Activated CD4-positive, alpha-beta T cell treated with anti-CD3 and anti-CD28 coated beads, Interleukin-2, amount 50 U/mL, for 16 hours (primary cell): ENCODE results near the gene ETS1.
"Not testable (repeated sequence)": the region's sequence is repeated elsewhere in the genome, so short reads cannot be mapped to it uniquely, and the experiment has no call there.

Experiments
- DNase-seq: peaks from one replicate; pipeline ENCODE4 v3.0.0-alpha.2; 2020

Gene ETS1

DNA sequence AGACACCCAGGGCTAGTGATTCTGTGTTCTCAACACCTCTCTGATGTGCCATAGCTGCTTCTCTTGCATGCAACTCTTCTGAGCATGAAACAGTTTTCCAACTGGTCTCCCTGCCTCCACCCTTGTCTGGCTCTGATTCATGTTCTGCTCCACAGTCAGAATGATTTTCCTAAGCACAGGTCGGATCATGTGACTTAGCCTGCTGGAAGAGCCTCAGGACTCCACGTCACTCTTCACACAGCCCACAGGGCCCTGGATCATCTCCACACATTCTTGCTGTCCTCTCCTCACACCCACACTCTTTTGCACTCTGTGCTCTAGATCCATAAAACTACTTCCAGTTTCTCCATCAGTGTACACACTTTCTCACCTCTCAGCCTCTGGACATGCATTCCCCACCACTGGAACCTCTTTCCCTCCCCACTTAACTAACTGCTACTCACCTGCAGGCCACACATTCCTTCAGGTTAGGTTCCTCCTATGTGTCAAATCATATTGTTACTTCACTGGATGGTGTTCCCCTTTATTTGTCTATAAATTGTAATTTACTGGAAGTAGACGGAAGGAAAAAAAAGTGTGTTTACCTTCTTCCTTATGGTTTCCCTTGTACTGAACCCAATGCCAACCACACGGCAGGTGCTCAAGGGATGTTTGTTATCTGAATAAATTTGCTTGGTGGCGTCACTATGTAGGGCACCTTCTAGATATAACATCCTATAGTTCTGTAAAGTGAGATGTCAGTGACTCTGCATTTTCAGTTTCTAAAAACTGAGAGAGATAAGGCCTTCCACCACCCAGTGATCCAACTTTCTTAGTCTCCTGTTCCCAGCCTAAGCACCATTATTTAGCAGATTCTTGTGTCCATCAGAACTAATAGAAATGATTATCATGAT lies 133.7 kb downstream of the ETS1 start:
- DNase-seq, result no peak

DNA sequence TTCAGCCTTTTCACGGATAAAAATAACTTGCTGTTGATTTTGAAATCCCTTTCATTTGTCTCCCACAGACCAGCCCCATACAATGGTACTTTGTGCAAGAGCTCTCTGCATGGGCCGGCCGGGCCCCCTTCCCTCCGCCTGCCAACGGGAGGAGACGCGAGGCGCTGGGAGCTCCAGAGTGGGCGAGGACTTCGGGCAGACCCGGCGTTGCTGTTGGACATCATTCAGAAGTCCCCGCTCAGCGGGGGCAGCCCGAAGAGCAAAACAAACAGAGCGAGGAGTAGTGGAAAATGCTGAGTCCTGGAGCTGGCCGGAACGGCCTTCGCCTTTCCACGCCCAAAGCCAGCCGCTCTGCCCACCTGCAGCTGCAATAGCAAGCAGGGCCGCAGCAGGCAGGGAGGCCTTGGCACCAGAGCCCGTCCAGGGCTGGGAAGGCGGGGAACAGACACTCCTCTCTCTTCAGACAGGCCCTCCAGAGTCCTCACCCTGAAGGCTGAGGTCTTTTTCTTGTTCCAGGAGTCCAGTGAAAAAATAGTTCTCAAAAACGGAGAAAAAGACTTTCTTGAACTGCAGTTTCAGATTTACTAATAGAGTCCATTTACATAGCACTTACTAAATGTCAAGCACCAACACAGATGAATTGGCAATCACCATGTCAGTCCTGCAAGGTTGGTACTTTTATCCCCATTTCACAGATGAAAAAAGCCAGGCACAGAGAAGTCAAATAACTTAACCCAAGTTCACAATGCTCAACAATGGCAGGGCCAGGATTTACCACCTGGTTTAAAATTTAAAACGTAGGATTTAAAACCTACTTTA lies 135.5 kb downstream of the ETS1 start:
- DNase-seq, result no peak

DNA sequence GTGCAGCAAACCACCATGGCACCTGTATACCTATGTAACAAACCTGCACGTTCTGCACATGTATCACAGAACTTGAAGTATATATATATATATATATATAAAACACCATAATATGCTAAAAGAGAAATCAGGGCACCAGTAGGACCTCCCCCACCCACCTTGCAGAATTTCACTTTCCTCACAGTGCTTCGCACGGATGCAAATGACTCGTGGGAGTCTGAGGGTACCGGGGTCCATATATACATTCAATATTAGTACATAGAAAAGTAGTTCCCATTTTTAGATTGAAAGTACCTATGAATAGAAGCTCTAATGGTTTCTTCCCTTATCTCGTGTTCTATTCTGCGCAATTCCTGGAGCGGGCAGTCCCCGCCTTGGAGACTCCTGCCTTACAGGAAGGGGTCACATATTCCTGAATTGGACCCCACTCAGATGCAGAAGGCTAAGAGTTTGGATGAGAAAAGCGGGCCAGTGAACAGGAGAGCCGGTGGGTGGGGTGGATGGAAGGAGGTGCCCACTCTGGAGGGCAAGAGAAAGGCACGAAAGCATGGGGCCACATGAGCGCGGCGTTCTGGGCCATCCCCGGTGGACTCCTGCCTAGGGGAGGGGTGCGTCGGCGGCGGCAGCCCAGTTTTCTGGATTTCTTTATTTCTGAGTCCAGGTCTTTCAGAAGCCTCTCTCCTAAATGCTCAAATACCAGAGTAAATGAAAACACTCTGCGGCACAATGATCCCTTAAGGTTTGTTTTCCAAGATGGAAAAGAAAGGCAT lies 136.3 kb downstream of the ETS1 start:
- no peak for DNase-seq

DNA sequence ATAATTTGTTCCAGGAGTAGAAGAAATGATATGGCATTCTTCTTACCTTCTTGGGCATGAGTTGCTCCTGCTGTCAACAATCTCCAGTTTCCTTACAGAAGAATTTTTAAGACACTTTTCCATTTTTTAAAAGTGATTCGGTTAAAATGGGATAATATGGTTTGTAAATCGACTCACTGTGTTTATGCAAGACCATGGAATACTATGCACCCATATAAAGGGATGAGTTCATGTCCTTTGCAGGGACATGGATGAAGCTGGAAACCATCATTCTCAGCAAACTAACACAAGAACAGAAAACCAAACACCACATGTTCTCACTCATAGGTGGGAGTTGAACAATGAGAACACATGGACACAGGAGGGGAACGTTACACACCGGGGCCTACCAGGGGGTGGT lies 136.9 kb downstream of the ETS1 start:
- DNase-seq, result not testable (repeated sequence)

DNA sequence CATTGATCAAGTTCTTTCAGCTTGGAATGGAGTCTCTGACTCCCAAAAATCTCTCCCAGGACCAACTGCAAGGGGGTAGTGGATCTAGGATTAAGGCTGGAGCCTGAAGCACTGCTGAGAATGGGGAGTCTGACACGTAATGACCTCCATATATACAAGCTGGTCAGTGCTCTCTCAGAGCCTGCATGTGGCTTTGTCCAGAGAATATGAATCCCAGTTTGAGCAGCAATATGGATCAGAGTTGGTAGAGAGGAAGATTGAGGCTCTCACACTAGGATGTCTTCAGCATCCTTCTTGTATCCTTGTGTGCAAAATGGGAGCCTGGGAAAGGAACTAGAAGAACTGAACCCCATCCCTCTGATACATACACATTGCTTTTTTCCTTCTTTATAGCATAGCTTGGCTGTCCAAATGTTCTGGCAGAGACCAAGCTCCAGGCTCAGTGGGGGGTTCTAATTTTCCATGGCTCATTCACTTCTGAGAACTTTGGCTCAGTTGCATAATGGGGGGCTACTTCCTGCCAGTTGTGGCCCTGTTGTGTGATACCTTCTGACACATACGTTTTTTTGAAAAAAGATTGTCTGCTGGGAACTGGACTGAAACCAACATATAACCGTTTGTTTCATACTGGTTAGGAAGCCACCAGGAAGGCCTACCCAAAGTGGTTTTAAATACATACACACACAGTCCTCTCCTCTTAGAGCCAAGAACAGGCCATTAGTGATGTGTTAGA lies 138.2 kb downstream of the ETS1 start:
- DNase-seq, result no peak

DNA sequence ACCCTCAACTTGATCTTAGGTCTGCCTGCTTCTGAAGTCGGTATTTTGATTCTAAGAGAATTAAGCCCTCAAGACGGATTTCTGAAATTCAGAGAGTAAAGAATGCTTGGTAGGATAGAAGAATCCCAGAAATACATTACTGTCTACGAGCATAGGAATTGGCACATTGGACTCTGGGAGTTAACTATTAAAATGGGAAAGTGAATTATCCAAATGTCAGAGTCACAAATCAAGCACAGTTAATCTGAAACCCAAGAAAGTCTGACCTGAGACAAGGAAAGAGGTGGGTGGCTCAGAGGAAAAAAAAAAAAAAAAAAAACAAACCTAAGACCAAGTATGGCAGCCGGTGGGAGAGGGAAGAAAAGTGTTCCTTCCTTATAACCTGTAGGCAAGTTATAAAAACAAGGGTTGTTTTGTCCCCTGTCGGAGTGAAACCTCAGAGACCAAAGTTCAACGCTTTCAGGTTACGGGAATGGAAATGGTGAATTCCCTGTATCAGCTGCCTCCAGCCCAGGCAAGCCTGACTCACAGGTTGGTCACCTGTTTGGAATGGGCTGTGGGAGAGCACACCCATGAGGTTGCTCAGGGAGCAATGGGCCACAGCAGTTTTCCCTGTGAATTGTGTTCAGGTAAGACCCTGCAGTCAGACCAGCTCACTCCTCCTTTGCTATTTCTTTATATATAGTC lies 139.0 kb downstream of the ETS1 start:
- no peak for DNase-seq

DNA sequence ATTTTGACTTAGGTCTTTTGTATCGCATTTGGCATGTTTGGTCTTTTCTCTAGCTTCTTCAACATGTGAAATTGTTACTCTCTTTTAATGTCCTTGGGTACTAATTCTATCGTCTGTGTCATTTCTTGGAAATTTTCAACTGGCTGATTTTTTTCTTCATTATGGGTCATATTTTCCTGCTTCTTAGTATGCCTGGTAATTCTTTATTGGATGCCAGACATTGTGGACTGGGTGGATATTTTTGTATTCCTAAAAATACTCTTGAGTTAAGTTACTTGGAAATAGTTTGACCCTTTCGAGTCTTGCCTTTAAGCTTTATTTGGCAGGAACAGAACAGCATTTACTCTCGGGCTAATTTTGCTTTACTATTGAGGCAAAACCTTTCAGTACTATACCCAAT lies 140.1 kb downstream of the ETS1 start:
- DNase-seq, result no peak

DNA sequence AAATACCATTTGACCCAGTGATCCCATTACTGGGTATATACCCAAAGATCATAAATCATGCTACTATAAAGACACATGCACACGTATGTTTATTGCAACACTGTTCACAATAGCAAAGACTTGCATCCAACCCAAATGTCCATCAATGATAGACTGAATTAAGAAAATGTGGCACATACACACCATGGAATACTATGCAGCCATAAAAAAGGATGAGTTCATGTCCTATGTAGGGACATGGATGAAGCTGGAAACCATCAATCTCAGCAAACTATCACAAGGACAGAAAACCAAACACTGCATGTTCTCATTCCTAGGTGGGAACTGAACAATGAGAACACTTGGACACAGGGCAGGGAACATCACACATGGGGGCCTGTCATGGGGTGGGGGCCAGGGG lies 141.4 kb downstream of the ETS1 start:
- DNase-seq, result not testable (repeated sequence)

DNA sequence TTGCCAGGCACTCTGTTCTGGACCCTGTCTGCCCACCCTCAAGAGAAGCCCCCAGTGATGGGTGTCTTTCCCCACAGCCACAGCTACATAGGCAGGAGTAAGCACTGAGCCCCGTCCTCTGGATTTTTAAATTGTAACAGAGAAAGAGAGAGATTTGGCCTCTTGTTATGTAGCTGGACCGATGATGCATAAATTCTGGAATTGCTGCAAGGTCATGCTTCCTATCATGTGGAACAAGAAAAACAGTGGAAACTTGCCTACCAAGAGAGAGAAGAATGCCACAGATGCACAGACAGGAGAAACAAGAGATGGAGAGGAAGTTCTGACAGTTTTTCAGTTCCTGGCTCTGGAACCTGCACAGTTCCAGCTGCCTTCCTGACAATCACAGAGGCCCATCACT lies 150.2 kb downstream of the ETS1 start:
- no peak for DNase-seq

DNA sequence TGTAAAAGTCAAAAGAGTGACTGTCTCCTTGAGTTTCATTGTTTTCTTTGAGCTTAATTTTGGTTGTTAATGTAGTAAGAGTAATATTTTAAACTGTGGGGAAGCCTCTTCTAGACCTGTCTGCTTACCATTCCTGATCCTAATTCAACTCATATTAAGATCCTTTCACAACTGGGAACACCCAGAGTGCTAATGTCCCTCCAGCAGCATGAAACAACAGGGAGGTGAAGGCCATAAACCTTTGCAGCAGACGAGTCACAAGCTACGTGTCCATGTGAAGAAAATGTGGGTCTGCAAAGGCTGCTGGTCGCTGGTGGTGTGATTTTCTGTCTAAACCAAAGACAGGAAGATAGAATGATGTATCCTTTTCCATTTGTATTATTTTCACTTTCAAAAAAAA lies 152.5 kb downstream of the ETS1 start:
- no peak for DNase-seq

DNA sequence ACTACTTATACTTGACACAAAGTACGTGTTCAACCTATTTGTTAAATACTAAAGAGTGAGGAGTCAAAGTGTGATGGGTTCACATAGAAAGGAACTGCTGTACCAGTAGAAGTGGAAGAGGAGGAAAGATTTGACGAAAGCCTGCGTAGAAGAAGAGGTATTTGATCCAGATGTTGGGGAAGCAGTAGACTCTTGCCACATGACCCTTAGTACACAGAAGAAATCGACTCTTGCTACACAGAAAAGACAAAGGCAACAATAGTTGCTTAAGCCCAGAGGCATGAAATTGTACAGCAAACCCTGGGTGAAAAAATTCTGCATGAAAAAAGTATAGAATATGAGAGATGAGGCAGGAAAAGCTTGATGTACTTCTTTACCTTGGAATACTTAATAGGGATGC lies 152.9 kb downstream of the ETS1 start:
- DNase-seq, result no peak

DNA sequence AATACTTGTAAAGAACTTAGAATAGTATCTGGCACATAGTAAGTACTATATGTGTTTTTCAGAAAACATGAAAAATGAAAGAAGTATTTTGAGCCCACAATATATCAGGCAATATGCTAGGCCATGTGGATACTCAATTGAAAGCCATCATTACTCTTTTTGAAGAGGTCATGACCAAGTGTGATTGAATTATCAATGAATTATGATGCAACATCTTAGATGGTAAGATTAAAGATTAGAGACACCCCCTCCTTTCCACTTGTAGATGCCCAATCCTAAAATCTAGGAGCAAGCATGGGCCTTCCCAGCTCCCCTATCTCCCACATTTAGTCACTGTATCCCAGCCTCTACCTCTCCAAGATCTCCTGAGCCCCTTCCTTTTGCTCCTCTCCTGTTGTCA lies 154.4 kb downstream of the ETS1 start:
- no peak for DNase-seq

DNA sequence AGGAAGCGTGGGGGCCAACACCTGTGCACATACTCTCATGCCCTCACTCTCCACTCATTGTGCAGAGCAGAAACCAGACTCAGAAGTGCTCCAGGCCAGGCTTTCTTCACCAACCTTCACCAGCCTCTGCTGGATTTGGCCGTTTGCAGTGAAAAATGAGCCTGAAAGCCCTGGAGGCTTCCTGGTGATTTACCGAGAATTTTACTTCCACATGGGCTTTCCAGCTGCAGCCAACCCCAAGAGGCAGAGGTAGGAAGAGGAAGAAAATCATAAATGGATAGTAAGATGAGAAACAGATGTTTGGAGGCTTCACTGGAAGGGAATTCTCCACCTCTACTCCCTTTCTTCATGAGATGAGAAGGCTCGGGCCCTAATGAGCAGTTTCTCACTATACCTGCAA lies 155.4 kb downstream of the ETS1 start:
- DNase-seq, result no peak

DNA sequence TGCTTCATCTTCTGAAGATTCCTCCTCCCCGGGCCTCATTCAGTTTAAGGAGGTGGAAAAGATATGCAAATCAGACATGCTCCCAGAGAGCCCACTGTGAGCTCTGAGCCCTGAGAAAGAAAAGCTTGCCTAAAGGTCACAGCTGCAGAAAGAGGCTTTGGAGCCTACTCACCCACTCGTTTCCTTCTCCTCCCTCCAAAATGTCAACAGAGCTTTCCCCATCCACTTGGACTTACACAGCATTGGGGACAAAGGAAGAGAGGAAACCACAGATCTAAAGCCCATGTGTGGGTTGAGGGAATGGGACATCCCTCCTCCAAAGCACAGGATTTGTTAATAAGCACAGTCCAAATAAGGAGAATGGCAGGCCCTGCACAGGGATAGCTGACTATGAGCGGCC lies 158.4 kb downstream of the ETS1 start:
- DNase-seq, result no peak

DNA sequence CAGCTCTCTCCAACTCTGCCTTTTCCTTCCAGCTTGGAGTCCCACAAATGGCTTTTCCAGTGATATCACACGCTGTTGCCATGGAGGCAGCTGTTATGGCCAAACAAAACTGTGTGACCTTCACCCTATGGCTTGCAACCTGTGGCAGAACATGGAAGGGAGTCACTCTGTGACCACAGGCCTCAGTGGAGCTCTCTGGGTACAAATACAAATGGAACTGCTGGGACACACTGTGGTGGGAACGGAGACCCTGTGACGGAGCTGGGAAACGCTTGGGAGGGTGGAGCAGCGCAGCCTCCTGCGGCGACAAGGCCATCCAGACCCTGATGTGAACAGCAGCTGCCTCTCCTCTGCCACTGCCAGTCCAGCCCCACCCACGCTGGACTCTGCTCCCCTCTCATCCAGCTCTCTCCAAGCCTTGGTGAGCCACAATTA lies 162.5 kb downstream of the ETS1 start:
- no peak for DNase-seq

DNA sequence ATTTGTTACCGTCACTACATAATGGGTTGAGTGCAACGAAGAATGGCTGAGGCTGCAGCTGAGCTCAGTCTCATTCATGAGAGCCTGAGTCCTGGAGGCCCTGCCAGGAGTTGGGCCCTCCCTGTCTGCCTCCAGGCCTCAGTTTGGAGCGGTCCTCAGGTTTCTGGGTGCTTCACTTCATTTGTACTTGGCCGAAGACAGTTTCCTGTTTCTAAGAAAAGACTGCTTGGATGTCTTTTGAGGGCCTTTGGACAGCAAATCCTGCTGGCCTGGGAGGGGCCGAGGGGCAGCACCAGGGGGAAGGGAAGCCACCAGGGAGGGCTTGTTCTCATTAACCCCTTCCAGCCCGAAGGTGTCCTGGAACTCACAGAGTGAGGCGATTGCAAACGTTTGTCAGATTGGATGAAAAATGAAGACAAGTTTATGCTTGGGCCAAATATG lies 163.1 kb downstream of the ETS1 start:
- no peak for DNase-seq

DNA sequence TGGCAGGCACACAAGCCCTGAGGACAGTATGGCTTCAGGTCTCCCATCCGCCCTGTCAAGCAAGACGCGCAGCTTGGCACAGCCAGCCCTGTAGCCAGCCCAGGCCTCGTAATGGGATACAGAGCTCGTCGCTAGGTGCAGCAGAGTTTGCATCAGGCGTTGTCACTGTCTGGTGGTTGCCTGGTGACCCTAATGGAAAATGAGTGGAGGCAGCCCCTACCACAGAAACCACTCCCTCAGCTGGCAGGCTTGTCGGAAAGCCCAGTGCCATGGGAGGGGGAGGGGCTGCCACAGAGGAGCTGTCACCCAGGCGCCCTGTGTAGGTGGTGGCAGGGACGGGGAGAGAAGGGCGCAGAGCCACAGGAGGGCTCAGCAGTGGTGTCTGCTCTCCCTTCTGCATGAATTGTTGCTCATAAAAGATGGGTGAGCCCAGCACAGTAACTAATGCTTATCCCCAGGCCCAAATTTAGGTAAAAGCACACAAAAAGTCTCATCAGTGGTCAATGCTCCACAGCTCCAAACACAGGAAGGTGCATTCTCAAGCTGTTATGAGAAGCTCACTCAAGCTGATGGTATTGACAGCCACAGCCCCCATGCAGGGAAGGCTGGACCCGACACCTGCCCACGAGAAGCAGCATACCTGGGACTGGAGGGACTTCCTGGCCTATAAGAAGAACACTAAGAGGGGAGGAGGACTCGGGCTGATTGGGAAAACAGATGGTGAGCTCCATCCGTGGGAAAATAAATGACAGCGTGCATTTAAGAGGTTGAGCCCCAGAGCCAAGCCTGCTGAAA lies 164.6 kb downstream of the ETS1 start:
- peak; percentile 91 for DNase-seq

DNA sequence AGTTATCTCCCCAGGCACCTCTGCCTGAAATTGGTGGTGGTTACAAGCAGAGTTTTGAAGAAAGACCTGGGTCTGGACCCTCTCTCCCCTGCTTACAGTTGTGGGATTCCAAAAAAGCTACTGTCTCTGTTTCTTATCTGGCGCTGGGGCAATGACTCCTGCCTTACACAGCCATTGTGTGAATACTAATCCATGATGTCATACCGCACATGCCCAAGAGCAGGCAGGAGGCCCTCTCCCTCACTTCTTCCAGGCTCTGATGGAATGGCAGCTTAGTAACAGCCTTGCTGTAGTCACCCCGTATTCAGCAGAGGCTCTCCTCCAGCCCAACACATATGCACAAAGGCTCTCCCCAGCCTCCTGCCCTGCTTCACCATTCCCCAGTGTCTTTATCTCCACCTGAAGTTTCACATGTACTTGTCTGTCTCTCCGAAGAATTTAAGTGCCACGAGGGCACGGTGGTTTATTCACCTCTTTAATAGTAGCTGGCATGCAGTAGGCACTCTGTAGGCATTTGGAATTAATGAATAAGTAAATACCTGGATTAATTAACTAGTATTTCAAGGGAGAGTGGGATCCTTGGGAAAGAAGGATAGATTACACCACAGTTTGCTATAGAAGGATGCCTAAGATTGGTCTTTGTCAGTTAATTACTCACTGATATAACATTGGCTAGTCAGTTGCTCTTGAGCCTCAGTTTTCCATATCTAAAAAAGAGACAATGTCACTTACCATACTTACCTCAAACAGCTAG lies 165.6 kb downstream of the ETS1 start:
- DNase-seq, result no peak

DNA sequence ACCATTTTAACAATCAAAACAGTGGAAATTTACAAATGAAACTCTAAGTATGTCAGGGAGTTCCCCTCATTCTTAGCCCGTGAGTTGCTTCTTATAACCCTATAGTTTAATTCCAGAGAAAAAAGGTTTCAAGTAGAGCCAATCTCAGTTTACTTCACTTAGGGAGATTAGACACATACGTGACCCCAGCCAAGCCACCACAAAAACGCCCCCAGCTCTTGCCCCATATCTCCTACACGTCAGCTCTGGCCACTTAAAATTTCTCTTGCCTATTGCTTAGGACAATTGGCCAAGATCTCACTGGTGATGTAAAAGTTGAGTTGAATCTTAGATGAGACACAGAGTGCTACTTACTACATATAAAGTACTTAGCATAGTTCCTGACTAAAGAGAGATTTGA lies 166.4 kb downstream of the ETS1 start:
- DNase-seq, result no peak

DNA sequence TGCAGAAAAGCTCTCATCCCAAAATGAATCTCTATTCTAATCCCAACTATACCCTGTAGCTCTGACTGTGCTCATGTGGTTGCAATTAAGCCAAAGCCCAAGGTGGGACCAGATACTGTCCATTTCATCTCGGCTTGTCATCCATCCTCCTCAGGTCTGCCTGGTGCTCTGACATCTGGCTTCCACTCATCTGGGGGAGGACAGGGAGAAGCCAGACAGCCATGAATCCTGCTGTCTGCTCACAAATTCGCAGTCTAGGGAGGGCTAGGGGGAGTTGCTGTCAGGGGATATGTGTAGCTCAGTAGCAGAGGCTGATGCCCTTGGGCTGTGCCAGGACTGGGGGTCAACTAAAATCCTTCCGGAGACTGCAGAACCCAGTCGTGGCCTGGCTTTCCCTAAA lies 167.1 kb downstream of the ETS1 start:
- no peak for DNase-seq
